K562 (cell line): ENCODE results near the gene FGF23. TPM values are rescaled to one million over a fixed set of nuclear protein-coding genes. Genes with fewer than 3 reads are reported as not detected.
A peak's percentile ranks its signal among the peaks of the same experiment; 100 is the strongest.

Experiments used
- ATAC-seq: fragments of 200-7000 bp; cut with Tn5 transposase; 3 replicates; pipeline ENCODE4 v1.9.1; 2020; ENCODE audit warnings: moderate library complexity
- BruUV-seq: library from RNA; stranded (reverse); fragments of 400-500 nt; replicated peaks from 2 replicates; lab custom pipeline; 2021; lab: Mats Ljungman, UMichigan
- CTCF ChIA-PET: fragments of 300-600 bp; formaldehyde crosslinking; extraction: SDS; loops from one replicate; lab custom pipeline; 2021; ENCODE audit warnings: low intra/inter-chr PET ratio; lab: Yijun Ruan, JAX
- POLR2A ChIA-PET: fragments of 300-600, 350-650 bp; sonication (Branson Sonifier 250); formaldehyde crosslinking; extraction: SDS; loops from one replicate; lab custom pipeline; 2021; ENCODE audit warnings: antibody characterized with exemption, inconsistent platforms; lab: Yijun Ruan, JAX
- DNase-seq, 4 experiments: peaks; one replicate each; pipeline versions ENCODE4 v3.0.0 to v3.0.0-alpha.2; 2011 to 2018; ENCODE audit warnings: low spot score in 3 of 4, mixed read lengths in 3 of 4; ENCODE audit errors: extremely low read depth in 1 of 4
- FAIRE-seq: peaks from 2 replicates; lab custom pipeline; 2011; peaks lifted over from hg19 to GRCh38; lab: Jason Lieb, UNC
- H2AFZ ChIP-seq: 2 replicates; pipeline ENCODE4 v1.6.0; 2011; ENCODE audit warnings: low read depth, low read length, control low read depth, inconsistent platforms
- H3K27ac ChIP-seq: fragments of 200-600 bp; 3 replicates; pipeline ENCODE4 v1.8.0; 2011; ENCODE audit warnings: low read depth, mild to moderate bottlenecking, control low read depth, inconsistent platforms, low read length, moderate library complexity, mixed read lengths; ENCODE audit errors: extremely low read depth
- H3K27me3 ChIP-seq, 2 experiments: fragments of 300-600 bp in 1 of 2; 2 replicates in 1 of 2; 3 replicates in 1 of 2; pipeline versions ENCODE4 v1.6.0 to v1.8.0; 2011; ENCODE audit warnings: inconsistent platforms in 2 of 2, low read length in 2 of 2, mild to moderate bottlenecking in 1 of 2, mixed read lengths in 1 of 2, moderate library complexity in 1 of 2; ENCODE audit not compliant: control insufficient read depth in 2 of 2, insufficient read depth in 2 of 2
- H3K36me3 ChIP-seq: fragments of 300-600 bp; 3 replicates; pipeline ENCODE4 v1.8.0; 2011; ENCODE audit warnings: mild to moderate bottlenecking, low read length, inconsistent platforms; ENCODE audit not compliant: control insufficient read depth, insufficient read depth
- H3K4me1 ChIP-seq, 2 experiments: fragments of 200-600 bp in 1 of 2; replicated peaks in 1 of 2; 2 replicates in 1 of 2; 3 replicates in 1 of 2; pipeline versions ENCODE4 v1.5.1 to v1.8.0; 2011; ENCODE audit warnings: inconsistent platforms in 2 of 2, low read length in 2 of 2, mild to moderate bottlenecking in 1 of 2, mixed read lengths in 1 of 2, moderate library complexity in 1 of 2; ENCODE audit not compliant: control insufficient read depth in 2 of 2, insufficient read depth in 2 of 2
- H3K4me2 ChIP-seq: 2 replicates; pipeline ENCODE4 v1.6.1; 2011; ENCODE audit warnings: low read length, control low read depth, inconsistent platforms, mixed read lengths; ENCODE audit not compliant: insufficient read depth
- H3K4me3 ChIP-seq: fragments of 200-600 bp; sonication (generic), shearing (Covaris generic); 2 replicates; pipeline ENCODE4 v1.5.1; 2016; ENCODE audit warnings: control low read depth, inconsistent platforms
- H3K79me2 ChIP-seq: fragments of 200-600 bp; 3 replicates; pipeline ENCODE4 v1.8.0; 2011; ENCODE audit warnings: low read length, inconsistent platforms; ENCODE audit not compliant: control insufficient read depth, insufficient read depth
- H3K9ac ChIP-seq, 2 experiments: 2 replicates each; pipeline versions ENCODE4 v1.6.0 to v1.6.1; 2011; ENCODE audit warnings: low read depth in 2 of 2, low read length in 2 of 2, control low read depth in 1 of 2, inconsistent platforms in 1 of 2, mild to moderate bottlenecking in 1 of 2, mixed read lengths in 1 of 2; ENCODE audit not compliant: insufficient read depth in 1 of 2
- H3K9me1 ChIP-seq: one replicate; pipeline ENCODE4 v1.6.0; 2011; ENCODE audit warnings: inconsistent platforms, mild to moderate bottlenecking, low read length, moderate library complexity; ENCODE audit not compliant: control insufficient read depth, insufficient read depth
- H3K9me3 ChIP-seq: replicated peaks from 2 replicates; pipeline ENCODE4 v1.5.1; 2011; ENCODE audit warnings: low read depth, low read length, inconsistent platforms; ENCODE audit not compliant: control insufficient read depth, insufficient read depth
- H4K20me1 ChIP-seq: replicated peaks from 2 replicates; pipeline ENCODE4 v1.6.1; 2011; ENCODE audit warnings: low read length, inconsistent platforms, mixed read lengths; ENCODE audit not compliant: control insufficient read depth, insufficient read depth
- C11orf30 ChIP-seq: fragments of 450-650 bp; IDR thresholded peaks from 2 replicates; pipeline ENCODE4 v1.6.1; 2016; ENCODE audit warnings: low read depth, mild to moderate bottlenecking
- MAFF ChIP-seq: IDR thresholded peaks from 2 replicates; pipeline ENCODE4 v1.6.1; 2012; ENCODE audit warnings: low read length, improper control_type of control experiment
- MAFG ChIP-seq: fragments of 450-650 bp; conservative IDR thresholded peaks from 2 replicates; pipeline ENCODE4 v1.6.1; 2016; ENCODE audit warnings: missing genetic modification characterization, missing compliant biosample characterization
- MAFK ChIP-seq: IDR thresholded peaks from 2 replicates; pipeline ENCODE4 v1.6.1; 2011; ENCODE audit warnings: low read length, improper control_type of control experiment
- SMARCA5 ChIP-seq: fragments of 450-650 bp; IDR thresholded peaks from 2 replicates; pipeline ENCODE4 v1.6.1; 2016
- ZBED1 ChIP-seq: IDR thresholded peaks from 2 replicates; pipeline ENCODE4 v1.6.1; 2014
- ZNF282 ChIP-seq: sonication (generic); formaldehyde crosslinking; IDR thresholded peaks from 2 replicates; pipeline ENCODE4 v1.8.1; 2023; ENCODE audit warnings: missing genetic modification reagents
- ZNF316 ChIP-seq: fragments of 450-650 bp; IDR thresholded peaks from 2 replicates; pipeline ENCODE4 v1.6.1; 2016
- ZNF707 ChIP-seq: fragments of 250-450 bp; sonication (Bioruptor Pico); conservative IDR thresholded peaks from 2 replicates; pipeline ENCODE4 v1.8.0; 2022; ENCODE audit warnings: inconsistent platforms, mild to moderate bottlenecking, moderate library complexity
- WGBS: fragments of 100-300 bp; shearing (Covaris generic); methylation state at CpG from one replicate; pipeline ENCODE4 v1.1.6; 2016; ENCODE audit warnings: low coverage, mixed read lengths; ENCODE audit not compliant: insufficient coverage; ENCODE audit errors: missing lambda C conversion rate; 5-methylcytosine and 5-hydroxymethylcytosine counted together
- in situ Hi-C: fragments of 300-500 bp; cut with MboI; formaldehyde crosslinking; loops from 4 replicates; pipeline ENCODE4 v1.15.0; 2018; ENCODE audit warnings: inconsistent platforms, mixed read lengths
- intact Hi-C: fragments of 100-400 bp; cut with micrococcal nuclease; formaldehyde crosslinking; loops from 2 replicates; pipeline ENCODE4 v1.14.2; 2022
- polyA plus RNA-seq, 8 experiments: library from polyadenylated mRNA; depleted of rRNA in 4 of 8; stranded (reverse) in 5 of 8; unstranded in 3 of 8; fragments of >200 nt; fragmentation: Nextera tagmentation in 2 of 8; fragmentation: Illumina TruSeq in 1 of 8; extraction: Ambion mirVana in 2 of 8; extraction: Trizol in 1 of 8; gene quantifications; 2 replicates each; pipeline versions ENCODE4 v1.2.1 to v1.2.3, GENCODE V29; 2011 to 2014; ENCODE audit warnings: inconsistent platforms in 1 of 8, missing spikeins in 1 of 8
- total RNA-seq, 7 experiments: library from RNA; depleted of rRNA in 6 of 7; stranded (reverse); fragments of >200 nt in 6 of 7; fragmentation: Illumina TruSeq in 2 of 7; extraction: Trizol in 2 of 7; gene quantifications; 2 replicates each; pipeline versions ENCODE4 v1.2.1 to v1.2.3, GENCODE V29; 2011 to 2021; ENCODE audit warnings: low replicate concordance in 1 of 7

Gene FGF23
- total and polyA plus RNA-seq, 9 of the 15 experiments (the other 6 are each of a cell fraction or from before 2014, with no cell fraction given): 0.38 TPM; not detected in 8

DNA sequence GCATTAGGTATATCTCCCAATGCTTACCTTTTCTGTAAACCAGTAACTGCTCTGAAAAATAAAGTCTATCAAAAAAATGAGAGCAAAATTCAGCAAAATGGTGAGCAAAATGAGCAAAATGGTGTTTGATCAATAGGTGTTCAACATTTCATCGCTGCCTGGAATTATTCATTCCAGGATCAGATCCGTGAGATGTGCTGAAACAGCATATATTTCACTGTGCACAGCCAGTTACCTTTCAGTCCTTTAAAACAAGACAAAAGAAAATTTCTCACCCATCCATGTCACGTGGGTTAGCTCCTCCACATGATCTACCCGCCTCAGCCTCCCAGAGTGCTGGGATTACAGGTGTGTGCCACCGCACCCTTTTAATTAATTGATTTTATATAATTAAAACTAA lies 8.1 kb upstream of the FGF23 start:
- TF ChIP-seq SMARCA5: no peak
- peak; percentile 68 for TF ChIP-seq C11orf30
- TF ChIP-seq ZNF316: peak; percentile 85; the same call in 1 of the 2 replicates
- TF ChIP-seq MAFK: peak; percentile 30; the same call in 1 of the 2 replicates
- no peak for TF ChIP-seq ZNF707 (CRISPR knock-in tag)
- TF ChIP-seq ZBED1: no peak
- TF ChIP-seq ZNF282 (CRISPR knock-in tag): no peak
- peak; percentile 52; the same call in 1 of the 2 replicates for TF ChIP-seq MAFG (tag)
- peak; percentile 31; the same call in 1 of the 2 replicates for TF ChIP-seq MAFF

More for the DNA sequence above, 8.1 kb upstream of the FGF23 start:
- ChIA-PET POLR2A (interaction anchor here (1.4 kb wide), 1 partner anchor 14 kb away, joined by 3 read pairs; no protein-coding TSS in a partner anchor), CTCF (no interaction called here)
- ATAC-seq (no peak), FAIRE-seq (no peak), DNase-seq (no peak)
- 63% methylated on average over 5 of the region's 5 CpGs for WGBS
- Histone ChIP-seq H3K9ac (no peak overlapping the region), H3K9me1 (no peaks in the 10 kb centered on the region), H3K4me2 (no peak overlapping the region), H3K4me3 (no peak overlapping the region), H3K27me3 (no peaks in the 10 kb centered on the region), H2AFZ (no peak overlapping the region), H3K79me2 (no peaks in the 10 kb centered on the region), H3K4me1 (peaks cover 12 to 19% of the 10 kb centered on the region in 2 experiments; a peak in 4 of 5 replicates), H3K9me3 (no peaks in the 10 kb centered on the region), H4K20me1 (no peaks in the 10 kb centered on the region), H3K36me3 (no peaks in the 10 kb centered on the region), H3K27ac (no peak overlapping the region)
- in situ Hi-C loops: no loop called here
- intact Hi-C loops: loop anchor here (5.0 kb wide), 1 partner anchor 35 kb away; no protein-coding TSS in a partner anchor
- BruUV-seq: no TSS peak
